Measurements from ENCODE around the gene CFAP65.
A peak's percentile ranks its signal among the peaks of the same experiment; 100 is the strongest.

The CFAP65 gene

DNA sequence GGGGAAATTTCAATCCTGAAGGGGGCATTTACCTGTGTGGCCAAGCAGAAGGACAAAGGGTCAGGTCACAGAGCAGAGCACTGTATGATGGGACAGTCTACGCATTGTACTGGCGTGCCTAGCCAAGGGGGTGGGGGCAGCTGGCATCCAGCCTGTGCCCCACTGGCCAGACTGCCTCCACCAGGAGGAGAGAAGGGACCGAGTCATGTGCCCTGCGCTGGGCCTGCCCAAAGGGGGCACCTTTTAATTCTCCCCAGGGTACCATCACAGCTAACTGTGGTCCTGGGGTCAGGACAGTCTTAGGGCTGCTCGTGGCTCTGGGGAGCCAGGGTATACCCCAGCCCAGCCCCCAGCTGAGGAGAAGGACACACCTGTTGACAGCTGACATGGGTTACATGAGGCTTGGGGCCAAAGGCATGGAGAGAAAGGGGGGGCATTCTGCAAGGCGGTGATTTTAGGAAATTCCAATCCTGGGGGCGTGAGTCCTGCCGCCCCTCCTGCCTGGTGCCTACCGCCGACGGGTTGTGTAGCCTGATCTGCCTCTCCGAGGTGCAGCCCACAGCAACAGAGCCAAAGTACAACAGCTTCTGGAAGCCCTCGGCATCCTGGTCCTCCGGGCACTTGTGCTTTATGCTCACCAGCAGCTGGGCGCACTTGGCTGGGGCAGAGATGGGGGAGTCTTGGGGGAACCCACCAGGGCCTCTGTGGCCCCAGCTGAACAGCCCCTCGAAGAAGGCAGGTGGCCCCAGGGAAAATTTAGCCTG, 11.0 kb downstream of the CFAP65 start:
- DNase-seq = no peak

DNA sequence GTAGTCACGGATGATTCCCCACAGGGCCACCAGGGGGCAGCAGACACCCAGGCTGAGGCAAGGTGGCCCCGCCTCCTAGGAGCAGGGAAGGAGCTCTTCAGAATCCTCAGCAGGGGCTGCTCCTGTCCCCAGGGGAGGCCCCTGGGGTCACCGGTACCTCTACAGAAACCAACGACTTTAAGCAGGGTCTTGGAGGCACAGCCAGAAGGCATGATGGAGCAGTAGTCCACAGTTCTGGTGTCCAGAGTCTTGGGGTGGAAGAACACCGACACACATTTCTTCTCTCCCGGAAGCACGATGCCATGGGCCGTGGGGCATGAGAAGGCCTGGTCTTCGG, 11.5 kb downstream of the CFAP65 start:
- DNase-seq = peak; percentile 74

DNA sequence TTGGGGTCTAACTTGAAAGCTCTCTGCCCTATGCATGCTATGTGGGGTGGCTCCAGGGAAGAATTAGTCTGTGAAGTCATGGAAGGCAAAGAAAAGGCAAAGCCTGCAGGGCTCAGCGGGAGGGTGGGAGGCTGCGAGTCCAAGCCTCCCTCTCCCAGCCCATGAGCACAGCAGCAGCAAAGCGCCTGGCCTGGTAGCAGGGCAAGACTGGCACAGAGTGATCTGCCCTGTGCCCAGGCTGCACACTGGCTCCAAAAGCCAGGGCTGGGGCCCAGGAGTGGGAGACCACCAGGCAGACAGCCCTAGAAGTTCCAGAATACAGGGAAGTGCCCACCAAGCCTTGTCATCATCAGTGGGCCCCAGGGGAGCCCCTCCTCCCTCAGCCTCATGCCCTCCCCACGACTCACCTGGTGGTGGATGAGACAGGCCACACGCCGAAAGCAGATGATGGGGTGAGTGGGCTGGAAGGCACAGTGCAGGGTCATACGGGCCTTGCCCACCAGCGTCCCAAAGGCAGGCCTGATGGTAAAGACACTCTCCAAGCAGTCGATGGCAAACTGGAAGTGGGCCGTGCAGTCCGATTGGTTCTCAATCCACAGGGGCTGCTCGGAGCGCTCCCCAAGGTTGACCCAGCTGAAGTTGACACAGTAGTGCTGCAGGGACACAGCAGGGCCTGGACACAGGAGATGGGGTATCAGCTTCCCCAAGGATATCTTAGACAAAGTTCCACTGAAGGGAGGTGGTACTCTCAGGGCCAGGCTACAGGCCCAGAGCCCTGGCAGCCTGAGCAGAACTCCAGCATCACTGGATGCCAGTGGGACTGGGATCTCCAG, 12.1 kb downstream of the CFAP65 start:
- no peak for DNase-seq

DNA sequence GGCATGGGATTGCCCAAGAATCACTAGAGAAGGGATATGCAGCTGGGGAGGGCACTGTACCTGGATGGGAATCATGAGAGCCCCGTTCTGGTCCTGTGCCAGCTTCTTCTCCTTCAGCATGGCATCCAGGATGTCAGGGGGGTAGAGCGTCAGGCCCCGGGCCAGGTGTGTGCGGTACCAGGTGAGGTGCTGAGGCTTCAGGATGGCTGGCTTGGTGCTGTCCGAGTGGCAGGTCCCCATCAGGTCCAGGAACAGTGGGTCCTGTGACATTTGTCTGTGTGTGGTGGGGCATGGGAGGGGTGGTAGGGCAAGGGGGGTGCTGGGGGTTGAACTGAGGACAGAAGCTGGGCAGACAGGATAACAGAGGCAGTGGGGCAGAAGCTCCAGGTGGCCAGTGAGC, 13.2 kb downstream of the CFAP65 start:
- DNase-seq = no peak

DNA sequence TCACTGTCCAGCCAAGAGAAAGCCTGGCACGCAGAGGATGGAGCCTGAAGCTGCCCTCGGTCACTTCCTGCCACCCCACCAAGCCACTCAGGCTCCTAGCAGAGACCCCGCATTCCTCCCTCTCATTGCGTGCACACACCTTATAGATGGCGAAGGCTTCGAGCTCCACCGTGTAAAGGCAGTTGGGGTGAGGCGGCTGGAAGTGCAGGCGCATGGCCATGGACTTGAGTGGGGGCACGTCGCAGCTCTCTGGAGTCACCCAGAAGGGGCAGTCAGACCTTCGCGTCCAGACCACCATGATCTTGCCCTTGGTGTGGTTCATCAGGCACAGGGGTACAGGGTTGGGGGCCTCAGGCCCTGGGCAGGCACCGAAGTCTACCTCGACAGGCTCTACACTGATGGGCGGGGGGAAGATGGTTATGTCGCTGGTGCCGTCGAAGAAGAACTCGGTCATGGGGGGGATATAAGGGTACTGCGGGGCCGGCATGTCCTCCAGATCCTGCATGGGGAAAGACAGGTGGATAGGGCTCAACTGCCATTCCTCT, 13.7 kb downstream of the CFAP65 start:
- DNase-seq = no peak

DNA sequence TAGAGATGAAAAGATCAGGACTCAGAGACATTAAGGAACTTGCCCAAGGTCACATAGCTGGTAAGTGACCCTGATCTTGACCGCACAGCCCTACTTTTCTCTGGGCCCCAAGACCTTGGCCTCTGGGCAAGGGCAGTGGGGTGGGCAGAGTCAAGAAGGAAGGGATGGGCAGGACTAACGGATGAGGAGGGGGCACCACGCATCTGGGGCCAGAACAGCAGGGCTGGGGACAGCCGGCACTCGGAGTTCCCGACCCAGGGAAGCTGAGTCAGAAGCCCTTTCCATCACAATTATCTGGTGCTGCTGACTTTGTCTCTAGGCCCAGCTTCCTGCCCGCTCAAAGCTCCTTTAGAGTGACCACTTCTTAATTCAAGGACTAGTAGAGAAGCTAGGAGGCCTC, 14.4 kb downstream of the CFAP65 start:
- DNase-seq = no peak

DNA sequence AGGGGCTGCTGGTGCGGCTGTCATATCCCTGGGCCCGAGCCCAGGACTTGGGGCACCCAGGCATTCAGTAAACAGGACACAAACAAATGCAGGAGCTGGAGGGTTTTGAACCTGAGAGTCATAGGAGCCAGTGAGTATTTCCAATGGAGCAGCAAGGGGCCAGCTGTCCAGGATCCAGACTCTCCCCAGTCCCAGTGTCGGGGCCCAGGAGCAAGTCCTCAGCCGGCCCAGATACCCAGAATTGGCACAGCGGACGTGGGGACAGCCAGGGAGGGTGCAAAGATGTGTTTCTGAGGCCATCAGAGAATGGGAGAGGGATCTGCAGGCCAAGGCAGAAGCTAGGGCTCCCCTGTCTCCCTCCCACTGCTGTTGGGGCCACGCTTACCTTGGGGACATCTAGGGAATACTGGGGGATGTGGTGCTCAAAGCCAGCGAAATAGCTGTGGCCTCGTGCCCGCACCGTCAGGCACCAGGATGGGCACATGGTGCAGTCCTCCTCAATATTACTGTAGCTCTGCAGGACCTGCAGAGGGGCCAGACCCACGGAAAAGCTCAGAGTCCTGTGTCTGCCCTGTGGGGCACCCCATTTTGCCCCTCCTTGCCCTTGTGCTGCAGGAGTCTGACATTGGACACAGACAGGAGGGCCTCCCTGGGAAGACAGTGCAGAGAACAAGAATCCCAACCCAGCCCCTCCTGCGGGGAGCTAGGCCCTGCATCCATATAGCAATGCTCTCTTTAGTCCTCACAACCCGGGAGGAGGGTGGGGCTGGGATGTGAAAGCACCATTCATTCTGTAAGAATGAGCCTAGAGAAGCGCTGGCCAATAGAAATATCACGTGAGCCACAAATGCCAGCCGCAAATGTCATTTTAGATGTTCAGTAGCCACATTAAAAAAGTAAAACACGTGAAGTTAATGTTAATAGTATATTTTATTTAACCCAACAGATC, 15.4 kb downstream of the CFAP65 start:
- no peak for DNase-seq

DNA sequence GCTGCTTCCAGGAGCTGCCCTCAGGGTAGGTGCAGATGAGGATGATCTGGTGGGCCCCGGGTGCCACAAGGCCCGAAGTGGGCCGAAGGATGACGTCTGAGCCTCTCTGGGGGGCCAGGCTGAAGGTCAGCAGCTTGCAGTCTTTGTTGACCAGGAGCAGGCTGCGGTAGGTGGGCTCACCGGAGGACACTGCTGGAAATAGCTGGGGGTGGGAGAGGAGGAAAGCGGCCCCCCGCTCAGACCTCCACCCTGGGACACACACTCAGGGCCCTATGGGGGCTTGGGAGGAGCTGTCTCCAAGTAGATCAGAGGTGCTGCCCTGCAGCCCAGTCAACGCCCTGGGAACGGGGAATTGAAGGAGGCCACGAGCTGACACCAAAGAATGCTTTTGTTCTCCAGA, 17.3 kb downstream of the CFAP65 start:
- DNase-seq = no peak

DNA sequence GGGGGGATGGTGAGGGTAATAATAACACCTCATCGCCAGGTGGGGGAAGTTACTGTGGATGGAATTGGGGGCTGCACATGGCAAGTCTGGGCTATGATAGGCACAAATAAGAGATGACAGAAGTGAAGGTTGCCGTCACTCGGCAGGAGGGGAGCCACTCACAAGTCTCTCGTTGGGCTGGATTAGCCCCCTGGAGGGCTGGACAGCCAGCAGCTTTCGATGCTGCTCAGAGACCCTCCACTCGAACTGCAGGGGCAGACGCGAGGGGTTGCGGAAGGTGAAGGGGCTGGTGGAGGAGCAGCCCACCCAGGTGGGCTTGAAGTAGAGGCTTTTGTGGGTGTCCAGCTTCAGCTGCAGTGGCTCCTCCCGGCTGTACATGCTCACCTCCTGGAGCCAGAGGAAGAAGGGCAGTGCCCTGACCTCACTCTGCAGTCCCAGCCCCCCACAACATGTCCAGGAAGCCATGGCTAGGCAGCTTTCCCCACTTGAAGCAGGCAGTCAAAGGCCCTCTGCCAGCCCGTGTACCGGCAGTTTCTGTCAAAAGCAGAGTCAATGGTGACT, 18.2 kb downstream of the CFAP65 start:
- no peak for DNase-seq

DNA sequence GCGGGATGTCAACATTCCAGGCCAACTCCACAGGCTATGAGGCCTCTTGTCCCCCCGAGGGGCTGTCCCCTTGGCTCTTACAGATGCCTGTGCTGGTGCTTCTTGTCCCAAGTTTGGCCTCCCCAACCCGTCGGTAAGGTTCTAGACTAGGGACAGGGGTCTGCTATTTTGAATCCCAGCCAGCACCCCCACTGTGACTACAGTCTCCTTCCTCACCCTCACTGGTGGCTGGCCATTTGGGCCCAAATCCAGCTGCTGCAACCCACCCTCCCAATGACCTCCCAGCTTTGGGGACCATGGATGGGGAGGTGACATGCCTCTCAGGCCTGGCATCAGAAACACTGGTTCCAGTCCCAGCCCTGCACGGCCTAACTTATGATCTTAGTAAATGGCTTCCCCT, 18.7 kb downstream of the CFAP65 start:
- DNase-seq = no peak

DNA sequence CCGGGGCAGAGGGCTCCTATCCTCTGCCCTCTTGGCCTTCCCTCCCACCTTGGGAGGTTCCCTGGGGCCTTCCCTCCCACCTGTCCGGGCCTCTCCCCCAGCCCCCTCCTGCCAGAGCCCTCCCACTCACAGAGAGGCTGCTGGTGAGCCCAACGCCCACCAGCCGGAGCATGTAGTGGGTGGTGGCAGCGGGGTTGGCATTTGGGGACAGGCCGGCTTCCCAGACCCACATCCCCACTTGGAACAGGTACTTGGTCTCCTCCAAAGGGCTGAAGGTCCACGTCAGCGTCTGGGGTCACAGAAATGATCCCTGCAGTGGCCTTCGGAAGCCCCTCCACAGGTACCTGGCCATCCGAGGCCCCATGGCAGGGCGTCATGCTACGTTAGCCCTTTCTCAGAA, 19.3 kb downstream of the CFAP65 start:
- DNase-seq = no peak

DNA sequence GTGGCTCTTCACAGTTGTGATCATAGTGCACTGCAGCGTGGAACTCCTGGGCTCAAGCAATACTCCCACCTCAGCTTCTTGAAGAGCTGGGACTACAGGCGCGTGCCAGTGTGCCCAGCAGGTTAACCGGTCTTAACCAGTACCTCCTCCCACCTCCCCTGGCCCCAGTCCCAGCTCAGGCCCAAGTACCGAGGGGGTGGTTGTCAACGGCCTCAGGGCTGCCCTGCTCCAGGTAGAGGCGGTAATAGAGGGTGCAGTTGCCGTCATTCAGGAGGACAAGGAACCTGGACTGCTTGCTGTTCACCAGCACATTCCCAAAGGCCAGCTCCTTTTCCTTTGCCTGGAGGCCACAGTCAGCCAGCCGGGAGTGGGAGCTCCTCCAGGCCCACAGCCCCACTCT, 19.7 kb downstream of the CFAP65 start:
- no peak for DNase-seq

DNA sequence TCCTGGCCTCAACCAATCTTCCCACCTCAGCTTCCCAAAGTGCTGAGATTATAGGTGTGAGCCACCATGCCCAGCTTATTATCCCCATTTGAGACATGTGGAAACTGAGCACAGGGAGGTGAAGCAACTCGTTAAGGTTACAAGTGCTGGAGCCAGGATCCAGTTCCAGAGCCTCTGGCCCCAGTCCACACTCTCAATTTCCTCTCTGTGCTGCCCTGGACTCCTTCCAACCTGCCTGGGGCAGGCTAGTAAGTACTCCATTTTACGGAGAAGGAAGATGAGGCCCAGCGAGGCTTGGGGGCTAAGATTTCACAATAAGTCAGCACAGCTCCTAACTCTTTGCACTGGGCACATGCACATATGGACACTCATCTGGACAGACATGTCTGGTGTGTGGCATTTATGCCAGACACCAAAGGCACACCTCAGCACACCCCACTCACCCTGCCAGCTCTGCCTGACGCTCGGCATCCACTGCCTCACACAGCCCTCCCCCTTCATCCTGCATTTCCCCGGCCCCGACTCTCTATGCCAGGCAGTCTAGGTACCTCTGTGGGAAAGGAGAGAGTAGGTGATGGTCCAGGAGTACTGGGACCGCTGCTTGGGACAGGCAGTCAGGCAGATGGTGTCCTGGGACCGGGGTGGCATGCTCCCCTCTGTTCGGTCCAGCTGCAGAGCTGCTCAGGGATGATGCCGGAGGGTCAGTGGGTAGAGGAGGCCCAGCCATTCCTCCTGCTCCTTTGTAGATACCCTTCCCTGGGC, 20.5 kb downstream of the CFAP65 start:
- no peak for DNase-seq

DNA sequence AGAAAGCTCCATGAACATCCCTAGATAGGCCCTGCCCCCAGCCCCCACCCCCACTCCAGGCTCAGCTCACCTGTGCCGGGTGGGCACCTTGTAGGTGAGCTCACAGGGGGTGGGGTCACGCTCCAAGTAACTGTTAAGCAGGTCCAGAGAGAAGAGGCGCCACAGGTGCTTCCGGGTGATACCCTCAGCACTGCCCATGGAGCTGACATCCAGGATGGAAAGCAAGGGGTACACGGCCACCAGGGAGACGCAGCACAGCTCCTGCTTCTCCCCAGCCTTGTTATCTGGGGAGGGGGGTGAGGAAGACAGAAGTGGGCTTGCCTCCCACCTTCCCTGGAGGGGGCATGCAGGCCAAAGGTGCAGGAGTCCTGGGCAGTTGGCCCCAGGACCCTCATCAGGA, 21.9 kb downstream of the CFAP65 start:
- DNase-seq = no peak

DNA sequence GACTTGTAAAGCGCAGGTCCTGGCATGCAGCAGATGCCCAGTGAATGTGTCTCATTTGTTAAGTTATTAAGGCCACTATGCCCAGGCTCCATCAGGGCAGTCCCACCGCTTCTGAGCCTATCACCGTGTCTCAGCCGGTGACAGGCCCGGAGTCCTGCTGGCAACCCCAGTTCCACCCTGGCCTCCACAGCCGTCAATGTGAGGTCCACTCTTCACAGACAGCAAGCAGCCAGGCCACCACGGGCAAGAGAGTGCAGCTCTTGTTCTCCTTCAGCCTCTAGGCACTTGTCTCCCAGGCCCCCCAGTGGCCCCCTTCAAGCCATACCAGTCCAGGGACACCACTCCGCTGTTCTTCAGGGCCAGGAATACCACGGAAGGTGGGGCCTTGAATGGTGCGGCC, 22.6 kb downstream of the CFAP65 start:
- DNase-seq = no peak

DNA sequence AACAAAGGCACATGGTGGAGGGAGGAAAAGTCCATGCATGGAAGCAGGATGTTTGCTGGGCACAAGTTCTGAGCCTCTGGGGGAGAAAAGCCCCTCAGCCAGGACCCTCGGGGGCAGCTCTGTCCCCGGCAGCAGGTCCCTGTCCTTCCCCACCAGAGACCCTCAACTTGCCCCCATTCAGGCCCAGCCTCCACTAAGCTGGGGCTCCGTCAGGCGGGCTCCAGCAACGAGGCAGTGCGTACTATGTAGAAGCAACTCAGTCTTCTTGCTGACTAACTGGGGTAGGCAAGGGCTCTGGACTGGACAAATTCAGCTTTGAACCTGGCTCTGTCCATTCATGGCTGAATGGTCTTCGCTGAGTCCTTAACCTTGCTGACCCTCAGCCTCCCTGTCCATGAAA, 23.0 kb downstream of the CFAP65 start:
- DNase-seq = no peak

DNA sequence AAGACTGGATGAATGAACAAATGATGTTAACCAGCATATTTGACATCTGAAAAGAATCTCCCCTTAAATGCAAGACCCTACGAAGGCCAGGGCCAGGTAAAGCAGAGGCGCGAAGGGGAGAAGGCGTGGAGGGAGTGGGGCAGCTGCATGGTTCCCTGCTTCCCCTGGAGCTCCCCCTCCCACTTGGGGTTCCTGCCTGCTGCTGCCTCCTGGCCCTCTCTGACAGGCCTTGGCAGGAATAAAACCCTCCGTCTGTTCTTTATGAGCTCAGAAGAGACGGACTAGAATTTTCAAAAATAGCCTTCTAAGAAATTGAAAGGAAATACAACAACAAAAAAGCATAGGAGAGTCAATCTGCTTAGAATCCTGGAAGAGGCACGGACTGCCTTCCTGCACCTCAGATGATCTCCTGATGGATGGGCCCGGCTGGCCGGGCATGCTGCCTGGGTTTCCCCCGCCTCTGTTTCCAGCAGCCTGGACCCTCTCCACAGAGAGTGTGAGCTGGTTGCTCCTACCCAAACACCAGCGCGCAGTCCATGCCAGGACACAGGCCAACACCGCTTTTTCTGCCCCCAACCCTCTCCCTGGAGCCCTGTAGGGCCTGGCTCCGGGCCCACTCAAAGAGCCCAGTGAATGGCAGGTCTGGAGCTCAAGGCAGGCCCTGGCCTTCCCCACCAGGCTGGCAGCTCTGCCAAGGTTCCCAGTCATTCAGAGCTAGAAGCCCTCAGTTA, 23.9 kb downstream of the CFAP65 start:
- DNase-seq = no peak

DNA sequence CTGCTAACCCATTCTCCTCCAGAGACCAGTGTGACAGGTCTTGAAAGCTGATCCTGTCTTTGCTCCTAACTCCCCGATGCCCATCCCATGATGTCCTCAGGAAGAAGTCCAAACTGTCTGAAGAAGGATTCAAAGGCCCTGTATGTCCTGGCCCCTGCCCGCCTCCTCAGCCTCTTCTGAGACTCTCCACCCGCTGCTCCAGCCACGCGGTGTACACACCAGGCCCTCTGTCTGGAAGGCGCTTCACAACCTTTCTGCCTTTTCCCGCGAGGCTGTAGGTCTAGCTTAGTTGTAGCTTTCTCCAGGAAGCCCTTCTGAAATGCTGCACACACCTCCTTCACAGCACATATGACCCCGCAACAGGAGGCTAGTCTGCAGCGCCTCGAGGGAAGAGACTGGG, 24.6 kb downstream of the CFAP65 start:
- no peak for DNase-seq

DNA sequence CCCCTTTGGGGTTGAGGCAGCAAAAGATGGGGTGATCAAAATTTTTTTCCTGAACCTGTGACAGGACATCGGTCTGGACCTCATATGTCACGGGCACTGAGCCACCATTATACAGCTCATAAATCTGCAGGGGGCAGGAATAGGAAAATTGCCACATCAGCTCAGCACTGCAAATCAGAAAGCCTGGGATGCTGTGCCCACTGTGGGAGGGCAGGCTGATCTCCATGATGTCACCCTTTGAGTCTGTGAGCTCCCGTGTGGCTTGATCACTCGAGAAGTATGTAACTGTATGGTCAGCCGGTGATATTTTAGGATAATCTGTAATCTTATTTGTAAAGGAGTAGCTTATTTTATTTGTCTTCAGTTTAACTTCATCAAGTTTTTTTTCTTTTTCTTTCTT, 30.4 kb downstream of the CFAP65 start:
- DNase-seq = no peak

DNA sequence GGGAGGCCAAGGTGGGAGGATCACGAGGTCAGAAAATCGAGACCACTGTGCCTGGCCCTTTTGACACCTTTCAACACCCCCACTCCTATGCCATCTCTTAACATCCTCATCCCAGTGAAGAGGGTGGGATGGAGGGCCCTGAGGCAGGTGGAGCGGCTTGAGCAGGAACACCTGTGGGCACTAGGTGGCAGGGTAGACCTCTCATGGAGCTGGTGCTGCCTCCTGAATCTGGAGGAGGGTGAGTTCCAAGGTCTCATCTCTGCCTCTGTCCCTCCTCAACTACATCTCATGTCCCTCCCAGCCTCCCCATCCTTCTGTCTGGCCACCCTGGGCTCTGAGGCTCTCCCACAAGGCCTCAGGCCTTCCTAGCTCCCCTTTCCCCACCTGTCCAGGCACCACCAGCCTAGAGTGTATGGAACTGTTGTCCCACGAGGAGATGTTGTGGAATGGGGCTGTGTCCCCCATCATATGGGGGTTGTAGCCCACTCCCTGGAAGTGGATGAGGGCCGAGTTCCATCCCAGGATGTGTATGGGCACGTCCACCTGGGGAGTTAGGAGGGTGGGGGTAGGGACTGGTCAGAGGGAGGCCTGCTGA, 31.1 kb downstream of the CFAP65 start:
- peak; percentile 17 for DNase-seq

DNA sequence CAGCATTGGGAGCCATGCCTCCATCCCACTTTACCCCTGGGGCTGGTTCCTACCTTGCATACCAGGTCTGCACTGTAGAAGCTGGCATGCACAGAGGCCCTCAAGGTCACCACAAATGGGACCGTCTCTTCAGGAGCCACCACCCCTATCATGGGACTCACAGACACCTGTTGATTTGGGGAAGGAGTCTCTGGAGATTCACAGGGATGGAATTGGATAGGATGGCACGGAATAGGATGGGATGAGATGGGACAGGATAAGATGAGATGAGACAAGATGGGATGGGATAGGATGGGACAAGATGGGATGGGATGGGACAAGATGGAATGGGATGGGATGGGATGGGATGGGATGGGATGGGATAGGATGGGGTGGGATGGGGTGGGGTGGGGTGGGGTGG, 32.0 kb downstream of the CFAP65 start:
- DNase-seq = no peak
